ENCODE data around the gene PLEKHG4B.

The PLEKHG4B gene

GRCh38 chr5:194102-194501 is 102.1 kb downstream of the PLEKHG4B start:
- H3K27ac ChIP-seq (ENCODE audit: low read depth, low read length): no peak overlapping the region
- no peak overlapping the region for H3K4me3 ChIP-seq (ENCODE audit: insufficient read depth, low read length, poor library complexity, severe bottlenecking)
- no peaks in the 10 kb centered on the region for H3F3A ChIP-seq (ENCODE audit: insufficient read depth)
- H3K79me2 ChIP-seq (ENCODE audit: insufficient read depth, low read length): no peaks in the 10 kb centered on the region
- H4K20me1 ChIP-seq (ENCODE audit: low read depth, low read length): no peaks in the 10 kb centered on the region
- no peaks in the 10 kb centered on the region for H3K36me3 ChIP-seq (ENCODE audit: low read length)
- no peak overlapping the region for H2AFZ ChIP-seq (ENCODE audit: low read depth, low read length, severe bottlenecking)
- no peak overlapping the region for H3K4me2 ChIP-seq (ENCODE audit: low read depth, low read length, poor library complexity, severe bottlenecking)
- H3K27me3 ChIP-seq (ENCODE audit: low read length): no peaks in the 10 kb centered on the region
- TF ChIP-seq EZH2phosphoT487 (conservative IDR thresholded peaks at IDR 0.05; ENCODE audit: low read length): no peak
- TF ChIP-seq CTCF (IDR thresholded peaks at IDR 0.05; ENCODE audit: insufficient read depth, low read length, poor library complexity, severe bottlenecking): no peak
- no peaks in the 10 kb centered on the region for H3K9me3 ChIP-seq (ENCODE audit: insufficient read depth, low read length)
- no peaks in the 10 kb centered on the region for H3K9me2 ChIP-seq (replicated peaks; ENCODE audit: insufficient read depth, low read length)
- H3K9ac ChIP-seq (ENCODE audit: low read length): no peak overlapping the region

GRCh38 chr5:194603-195209 is 102.7 kb downstream of the PLEKHG4B start:
- H3K9me2 ChIP-seq (replicated peaks; ENCODE audit: insufficient read depth, low read length): no peaks in the 10 kb centered on the region
- H3K4me3 ChIP-seq (ENCODE audit: insufficient read depth, low read length, poor library complexity, severe bottlenecking): no peak overlapping the region
- H2AFZ ChIP-seq (ENCODE audit: low read depth, low read length, severe bottlenecking): no peak overlapping the region
- no peaks in the 10 kb centered on the region for H3K27me3 ChIP-seq (ENCODE audit: low read length)
- no peak overlapping the region for H3K27ac ChIP-seq (ENCODE audit: low read depth, low read length)
- no peak overlapping the region for H3K9ac ChIP-seq (ENCODE audit: low read length)
- H3K36me3 ChIP-seq (ENCODE audit: low read length): no peaks in the 10 kb centered on the region
- no peaks in the 10 kb centered on the region for H3F3A ChIP-seq (ENCODE audit: insufficient read depth)
- no peaks in the 10 kb centered on the region for H3K9me3 ChIP-seq (ENCODE audit: insufficient read depth, low read length)
- TF ChIP-seq EZH2phosphoT487 (conservative IDR thresholded peaks at IDR 0.05; ENCODE audit: low read length) (no peak), CTCF (IDR thresholded peaks at IDR 0.05; ENCODE audit: insufficient read depth, low read length, poor library complexity, severe bottlenecking) (no peak)
- H3K79me2 ChIP-seq (ENCODE audit: insufficient read depth, low read length): no peaks in the 10 kb centered on the region
- H3K4me2 ChIP-seq (ENCODE audit: low read depth, low read length, poor library complexity, severe bottlenecking): no peak overlapping the region
- no peaks in the 10 kb centered on the region for H4K20me1 ChIP-seq (ENCODE audit: low read depth, low read length)

- no peaks in the 10 kb centered on the region for H3K79me2 ChIP-seq (ENCODE audit: insufficient read depth, low read length)
- H3F3A ChIP-seq (ENCODE audit: insufficient read depth): no peaks in the 10 kb centered on the region
- no peaks in the 10 kb centered on the region for H3K9me3 ChIP-seq (ENCODE audit: insufficient read depth, low read length)
- no peaks in the 10 kb centered on the region for H4K20me1 ChIP-seq (ENCODE audit: low read depth, low read length)
- H3K9me2 ChIP-seq (replicated peaks; ENCODE audit: insufficient read depth, low read length): no peaks in the 10 kb centered on the region
- no peak overlapping the region for H3K4me2 ChIP-seq (ENCODE audit: low read depth, low read length, poor library complexity, severe bottlenecking)
- no peak overlapping the region for H3K9ac ChIP-seq (ENCODE audit: low read length)
- no peak overlapping the region for H3K27ac ChIP-seq (ENCODE audit: low read depth, low read length)
- H2AFZ ChIP-seq (ENCODE audit: low read depth, low read length, severe bottlenecking): no peak overlapping the region
- H3K27me3 ChIP-seq (ENCODE audit: low read length): no peaks in the 10 kb centered on the region
- H3K4me3 ChIP-seq (ENCODE audit: insufficient read depth, low read length, poor library complexity, severe bottlenecking): no peak overlapping the region
- H3K36me3 ChIP-seq (ENCODE audit: low read length): no peaks in the 10 kb centered on the region
- TF ChIP-seq EZH2phosphoT487 (conservative IDR thresholded peaks at IDR 0.05; ENCODE audit: low read length) (no peak), CTCF (IDR thresholded peaks at IDR 0.05; ENCODE audit: insufficient read depth, low read length, poor library complexity, severe bottlenecking) (no peak)
These were observed 103.6 kb downstream of the PLEKHG4B start for GRCh38 chr5:195401-196160.
